ENCODE data around the gene OR10A3. TPM values are rescaled to one million over a fixed set of nuclear protein-coding genes. Genes with fewer than 3 reads are reported as not detected.

Gene OR10A3
- total RNA-seq, 1 experiment from 2014 or later: not detected

GRCh38 chr11:7896009-7896785, 45.3 kb downstream of the OR10A3 start:
- no peak for DNase-seq (ENCODE audit: low spot score)
- CTCF ChIA-PET: no interaction called here
- intact Hi-C loops (cut with micrococcal nuclease; ENCODE audit: unreplicated experiment): no loop called here
- POLR2A ChIA-PET (ENCODE audit: low non-redundant PET): no interaction called here
- BruUV-seq (replicated peaks): no TSS peak
- H3K27ac ChIP-seq (ENCODE audit: low read depth, low read length, poor library complexity, severe bottlenecking): no peak overlapping the region
- TF ChIP-seq EZH2 (IDR thresholded peaks at IDR 0.05; ENCODE audit: borderline replicate concordance, low read depth, low read length, poor library complexity, severe bottlenecking) (no peak), CTCF (conservative IDR thresholded peaks at IDR 0.05; ENCODE audit: low read depth, low read length) (no peak)
- no peaks in the 10 kb centered on the region for H3K4me1 ChIP-seq (ENCODE audit: insufficient read depth, low read length, poor library complexity, severe bottlenecking)
- H3K9me3 ChIP-seq (ENCODE audit: low read depth, low read length, poor library complexity, severe bottlenecking): no peaks in the 10 kb centered on the region
- no peaks in the 10 kb centered on the region for H3K36me3 ChIP-seq (ENCODE audit: insufficient read depth, low read length, poor library complexity, severe bottlenecking)
- no peak overlapping the region for H3K4me3 ChIP-seq (ENCODE audit: low read depth, low read length, poor library complexity, severe bottlenecking)
- H3K27me3 ChIP-seq (replicated peaks; ENCODE audit: insufficient read depth, low read depth, low read length, poor library complexity): peaks cover 1% of the 10 kb centered on the region

DNA sequence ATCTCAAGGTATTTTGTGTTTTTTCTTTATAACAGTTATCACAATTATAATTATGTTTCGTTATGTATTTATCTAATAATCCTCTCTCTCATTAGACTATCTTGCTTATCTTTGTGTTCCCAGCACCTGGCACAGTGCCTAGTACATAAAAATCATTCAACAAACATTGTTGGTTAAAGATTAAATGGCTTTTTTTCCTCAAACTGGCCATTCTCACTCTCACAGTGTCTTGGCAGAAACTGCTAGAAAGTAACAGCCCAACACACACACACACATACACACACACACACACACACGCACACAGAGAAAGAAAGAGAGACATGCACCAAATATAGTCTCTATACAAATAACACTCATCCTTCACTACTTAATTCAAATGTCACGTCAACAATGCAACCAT, 47.3 kb downstream of the OR10A3 start:
- H3K36me3 ChIP-seq (ENCODE audit: insufficient read depth, low read length, poor library complexity, severe bottlenecking): no peaks in the 10 kb centered on the region
- H3K4me3 ChIP-seq (ENCODE audit: low read depth, low read length, poor library complexity, severe bottlenecking): no peak overlapping the region
- ChIA-PET CTCF (interaction anchor here (0.7 kb wide), 1 partner anchor 93 kb away, joined by 3 read pairs; the partner anchor contains the start of gene EIF3F), POLR2A (ENCODE audit: low non-redundant PET) (no interaction called here)
- TF ChIP-seq EZH2 (IDR thresholded peaks at IDR 0.05; ENCODE audit: borderline replicate concordance, low read depth, low read length, poor library complexity, severe bottlenecking): no peak
- H3K27ac ChIP-seq (ENCODE audit: low read depth, low read length, poor library complexity, severe bottlenecking): no peak overlapping the region
- no peaks in the 10 kb centered on the region for H3K27me3 ChIP-seq (replicated peaks; ENCODE audit: insufficient read depth, low read depth, low read length, poor library complexity)
- DNase-seq (ENCODE audit: low spot score): no peak
- H3K9me3 ChIP-seq (ENCODE audit: low read depth, low read length, poor library complexity, severe bottlenecking): no peaks in the 10 kb centered on the region
- intact Hi-C loops (cut with micrococcal nuclease; ENCODE audit: unreplicated experiment): no loop called here
- no TSS peak for BruUV-seq (replicated peaks)
- H3K4me1 ChIP-seq (ENCODE audit: insufficient read depth, low read length, poor library complexity, severe bottlenecking): no peaks in the 10 kb centered on the region

DNA sequence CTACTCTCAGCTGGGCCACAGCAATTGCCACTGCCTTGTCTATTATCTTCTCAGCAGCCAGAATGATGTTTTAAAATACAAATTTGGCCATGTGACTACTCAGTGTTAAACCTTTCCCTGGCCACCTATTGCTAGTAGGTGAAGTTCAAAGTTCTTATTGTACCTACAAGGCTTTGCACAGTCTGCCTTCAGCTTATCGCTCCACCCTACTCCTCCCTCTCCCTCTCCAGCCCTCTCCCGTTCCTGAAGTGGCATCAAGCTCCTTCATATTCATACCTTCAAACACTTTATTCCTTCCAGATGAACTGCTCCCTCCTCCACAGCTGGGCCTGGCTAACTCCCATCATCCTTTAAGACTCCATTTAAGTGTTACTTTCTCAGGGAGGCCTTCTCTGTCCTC, 47.7 kb downstream of the OR10A3 start:
- POLR2A ChIA-PET (ENCODE audit: low non-redundant PET): no interaction called here
- Histone ChIP-seq H3K4me3 (ENCODE audit: low read depth, low read length, poor library complexity, severe bottlenecking) (no peak overlapping the region), H3K36me3 (ENCODE audit: insufficient read depth, low read length, poor library complexity, severe bottlenecking) (no peaks in the 10 kb centered on the region), H3K4me1 (ENCODE audit: insufficient read depth, low read length, poor library complexity, severe bottlenecking) (no peaks in the 10 kb centered on the region), H3K27me3 (replicated peaks; ENCODE audit: insufficient read depth, low read depth, low read length, poor library complexity) (no peaks in the 10 kb centered on the region), H3K9me3 (ENCODE audit: low read depth, low read length, poor library complexity, severe bottlenecking) (no peaks in the 10 kb centered on the region), H3K27ac (ENCODE audit: low read depth, low read length, poor library complexity, severe bottlenecking) (no peak overlapping the region)
- TF ChIP-seq EZH2 (IDR thresholded peaks at IDR 0.05; ENCODE audit: borderline replicate concordance, low read depth, low read length, poor library complexity, severe bottlenecking) (no peak), CTCF (conservative IDR thresholded peaks at IDR 0.05; ENCODE audit: low read depth, low read length) (no peak)
- no TSS peak for BruUV-seq (replicated peaks)
- intact Hi-C loops (cut with micrococcal nuclease; ENCODE audit: unreplicated experiment): loop anchor here (1.0 to 2.0 kb wide), 2 partner anchors 93 to 205 kb away; no protein-coding TSS in a partner anchor
- CTCF ChIA-PET: interaction anchor here (0.7 kb wide), 1 partner anchor 93 kb away, joined by 3 read pairs; the partner anchor contains the start of gene EIF3F
- DNase-seq (ENCODE audit: low spot score): no peak

All from A673 (cell line).